Upper lobe of left lung (tissue), 4 donors: Measurements from ENCODE around the gene USP2.

Experiments
- POLR2AphosphoS5 ChIP-seq, 2 donors: sonication (generic); formaldehyde crosslinking; IDR thresholded peaks; one replicate each; pipeline ENCODE4 v1.5.1; 2017; ENCODE audit warnings: antibody characterized with exemption in 2 of 2
- TF ChIP-seq, protein P1 (sequence below), 6 experiments: fragments of 450-650 bp in 4 of 6; fragments of 200-600 bp in 2 of 6; sonication (generic) in 2 of 6; IDR thresholded peaks; one replicate each; pipeline ENCODE4 v1.5.1; 2016 to 2019; ENCODE audit warnings: antibody characterized with exemption in 6 of 6

DNA sequence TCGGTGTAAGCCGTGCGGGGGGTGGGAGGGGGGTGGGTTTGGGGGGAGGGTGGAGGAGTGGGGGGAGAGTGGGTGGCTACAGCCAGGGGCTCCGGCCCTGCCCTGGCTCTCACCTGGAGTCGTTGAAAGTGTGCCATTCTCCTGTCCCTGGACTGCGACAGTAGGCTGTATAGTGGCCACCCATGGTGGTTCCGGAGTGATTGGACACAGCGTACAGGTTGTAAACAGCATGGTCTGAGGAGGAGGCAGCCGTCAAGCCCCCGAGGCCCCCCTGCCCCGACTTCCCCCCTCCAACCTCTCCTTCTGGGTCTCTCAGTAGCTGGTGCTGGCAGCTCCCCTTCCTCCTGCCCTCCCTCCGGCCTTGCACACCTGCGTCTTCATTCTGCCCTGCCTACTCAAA, 24.4 kb downstream of the USP2 start:
- TF ChIP-seq POLR2AphosphoS5 (IDR thresholded peaks at IDR 0.05): no peak
- TF ChIP-seq, protein P1, sequence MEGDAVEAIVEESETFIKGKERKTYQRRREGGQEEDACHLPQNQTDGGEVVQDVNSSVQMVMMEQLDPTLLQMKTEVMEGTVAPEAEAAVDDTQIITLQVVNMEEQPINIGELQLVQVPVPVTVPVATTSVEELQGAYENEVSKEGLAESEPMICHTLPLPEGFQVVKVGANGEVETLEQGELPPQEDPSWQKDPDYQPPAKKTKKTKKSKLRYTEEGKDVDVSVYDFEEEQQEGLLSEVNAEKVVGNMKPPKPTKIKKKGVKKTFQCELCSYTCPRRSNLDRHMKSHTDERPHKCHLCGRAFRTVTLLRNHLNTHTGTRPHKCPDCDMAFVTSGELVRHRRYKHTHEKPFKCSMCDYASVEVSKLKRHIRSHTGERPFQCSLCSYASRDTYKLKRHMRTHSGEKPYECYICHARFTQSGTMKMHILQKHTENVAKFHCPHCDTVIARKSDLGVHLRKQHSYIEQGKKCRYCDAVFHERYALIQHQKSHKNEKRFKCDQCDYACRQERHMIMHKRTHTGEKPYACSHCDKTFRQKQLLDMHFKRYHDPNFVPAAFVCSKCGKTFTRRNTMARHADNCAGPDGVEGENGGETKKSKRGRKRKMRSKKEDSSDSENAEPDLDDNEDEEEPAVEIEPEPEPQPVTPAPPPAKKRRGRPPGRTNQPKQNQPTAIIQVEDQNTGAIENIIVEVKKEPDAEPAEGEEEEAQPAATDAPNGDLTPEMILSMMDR (IDR thresholded peaks at IDR 0.05): no peak
